Right lobe of liver (tissue), 6 donors: ENCODE data around the gene DIS3L2. TPM values are rescaled to one million over a fixed set of nuclear protein-coding genes. Genes with fewer than 3 reads are reported as not detected.

Experiments
- ATAC-seq, 4 donors: fragments of 200-7000 bp; cut with Tn5 transposase; one replicate each; pipeline ENCODE4 v1.9.1; 2020; ENCODE audit warnings: mild to moderate bottlenecking in 4 of 4, moderate library complexity in 4 of 4
- DNase-seq, 3 donors: peaks; one replicate each; pipeline ENCODE4 v3.0.0-alpha.2; 2020
- H3K27ac ChIP-seq, 3 donors: fragments of 200-600 bp; one replicate each; pipeline ENCODE4 v1.8.0; 2022
- H3K27me3 ChIP-seq, 2 donors: fragments of 200-600 bp; one replicate each; pipeline ENCODE4 v1.8.0; 2022
- H3K36me3 ChIP-seq, 4 donors: fragments of 200-600 bp; sonication (generic) in 1 of 4; one replicate each; pipeline versions ENCODE4 v1.5.1 to v1.8.0; 2017 to 2022; ENCODE audit warnings: control low read depth in 1 of 4
- H3K4me1 ChIP-seq, 4 donors: fragments of 200-600 bp; sonication (generic) in 1 of 4; one replicate each; pipeline versions ENCODE4 v1.5.1 to v1.8.0; 2017 to 2022; ENCODE audit warnings: control low read depth in 1 of 4
- H3K4me3 ChIP-seq, 3 donors: fragments of 200-600 bp; one replicate each; pipeline ENCODE4 v1.8.0; 2022
- H3K9me3 ChIP-seq, 4 donors: fragments of 200-600 bp; sonication (generic) in 1 of 4; one replicate each; pipeline versions ENCODE4 v1.5.1 to v1.8.0; 2017 to 2022; ENCODE audit warnings: control low read depth in 1 of 4
- POLR2A ChIP-seq: fragments of 450-650 bp; IDR thresholded peaks from one replicate; pipeline ENCODE4 v1.6.1; 2017; ENCODE audit warnings: antibody characterized with exemption, mild to moderate bottlenecking
- WGBS: methylation state at CpG from one replicate; pipeline ENCODE4 v1.1.6; 2018; ENCODE audit warnings: low coverage, low lambda C conversion rate; ENCODE audit not compliant: insufficient coverage; ENCODE audit errors: missing lambda C conversion rate; 5-methylcytosine and 5-hydroxymethylcytosine counted together
- intact Hi-C, 2 donors: fragments of 100-400 bp; cut with DNase I; formaldehyde crosslinking; loops; one replicate each; pipeline versions ENCODE4 v1.11.2 to v1.14.1; 2022
- total RNA-seq, 6 experiments: library from RNA; depleted of rRNA in 2 of 6; stranded (reverse); fragments of >200 nt in 2 of 6; fragmentation: NEBNext Ultra II Directional in 3 of 6; extraction: Animal tissue kit (Norgen Biotek cat#: 25700) in 3 of 6; gene quantifications; one replicate each; pipeline versions ENCODE4 v1.1.0 to v1.2.4, GENCODE V29; 2016 to 2023
- TF ChIP-seq, protein P1 (sequence below), 4 donors: fragments of 200-600 bp in 3 of 4; fragments of 450-650 bp in 1 of 4; IDR thresholded peaks; one replicate each; pipeline versions ENCODE4 v1.5.1 to v1.8.0; 2016 to 2022; ENCODE audit warnings: antibody characterized with exemption in 4 of 4, mild to moderate bottlenecking in 2 of 4
- donor health status: DM: no; HTN: yes; CAD: no.
- donor health status: DM: no; HTN: no; CAD: no.
- donor health status: DM: no; HTN: no; CAD: no.
- donor health status: DM: no; HTN: yes; CAD: no.
- donor health status: DM: no; HTN: yes; CAD: no.

The DIS3L2 gene
- total RNA-seq, 6 experiments from 2014 or later = 8.1 to 22.3 (median 16.7) TPM

- Histone ChIP-seq H3K4me3 (no peak overlapping the region), H3K36me3 (no peaks in the 10 kb centered on the region), H3K4me1 (no peaks in the 10 kb centered on the region), H3K27ac (no peak overlapping the region), H3K9me3 (no peaks in the 10 kb centered on the region), H3K27me3 (no peaks in the 10 kb centered on the region)
- intact Hi-C loops = no loop called here
- WGBS = 76% methylated on average over 3 of the region's 3 CpGs
- DNase-seq = no peak
- TF ChIP-seq, protein P1, sequence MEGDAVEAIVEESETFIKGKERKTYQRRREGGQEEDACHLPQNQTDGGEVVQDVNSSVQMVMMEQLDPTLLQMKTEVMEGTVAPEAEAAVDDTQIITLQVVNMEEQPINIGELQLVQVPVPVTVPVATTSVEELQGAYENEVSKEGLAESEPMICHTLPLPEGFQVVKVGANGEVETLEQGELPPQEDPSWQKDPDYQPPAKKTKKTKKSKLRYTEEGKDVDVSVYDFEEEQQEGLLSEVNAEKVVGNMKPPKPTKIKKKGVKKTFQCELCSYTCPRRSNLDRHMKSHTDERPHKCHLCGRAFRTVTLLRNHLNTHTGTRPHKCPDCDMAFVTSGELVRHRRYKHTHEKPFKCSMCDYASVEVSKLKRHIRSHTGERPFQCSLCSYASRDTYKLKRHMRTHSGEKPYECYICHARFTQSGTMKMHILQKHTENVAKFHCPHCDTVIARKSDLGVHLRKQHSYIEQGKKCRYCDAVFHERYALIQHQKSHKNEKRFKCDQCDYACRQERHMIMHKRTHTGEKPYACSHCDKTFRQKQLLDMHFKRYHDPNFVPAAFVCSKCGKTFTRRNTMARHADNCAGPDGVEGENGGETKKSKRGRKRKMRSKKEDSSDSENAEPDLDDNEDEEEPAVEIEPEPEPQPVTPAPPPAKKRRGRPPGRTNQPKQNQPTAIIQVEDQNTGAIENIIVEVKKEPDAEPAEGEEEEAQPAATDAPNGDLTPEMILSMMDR (IDR thresholded peaks at IDR 0.05) = no peak
- no peak for TF ChIP-seq POLR2A
- no peak for ATAC-seq
These were observed 30.2 kb downstream of the DIS3L2 start for GRCh38 chr2:231991664-231992063.

GRCh38 chr2:231992888-231993287, 31.4 kb downstream of the DIS3L2 start:
- Histone ChIP-seq H3K9me3 (no peaks in the 10 kb centered on the region), H3K27me3 (no peaks in the 10 kb centered on the region), H3K4me1 (no peaks in the 10 kb centered on the region), H3K36me3 (no peaks in the 10 kb centered on the region), H3K4me3 (no peak overlapping the region), H3K27ac (no peak overlapping the region)
- DNase-seq (no peak), ATAC-seq (no peak)
- 67% methylated on average over 4 of the region's 5 CpGs for WGBS
- TF ChIP-seq, protein P1 (IDR thresholded peaks at IDR 0.05) = no peak
- no peak for TF ChIP-seq POLR2A
- intact Hi-C loops = no loop called here

DNA sequence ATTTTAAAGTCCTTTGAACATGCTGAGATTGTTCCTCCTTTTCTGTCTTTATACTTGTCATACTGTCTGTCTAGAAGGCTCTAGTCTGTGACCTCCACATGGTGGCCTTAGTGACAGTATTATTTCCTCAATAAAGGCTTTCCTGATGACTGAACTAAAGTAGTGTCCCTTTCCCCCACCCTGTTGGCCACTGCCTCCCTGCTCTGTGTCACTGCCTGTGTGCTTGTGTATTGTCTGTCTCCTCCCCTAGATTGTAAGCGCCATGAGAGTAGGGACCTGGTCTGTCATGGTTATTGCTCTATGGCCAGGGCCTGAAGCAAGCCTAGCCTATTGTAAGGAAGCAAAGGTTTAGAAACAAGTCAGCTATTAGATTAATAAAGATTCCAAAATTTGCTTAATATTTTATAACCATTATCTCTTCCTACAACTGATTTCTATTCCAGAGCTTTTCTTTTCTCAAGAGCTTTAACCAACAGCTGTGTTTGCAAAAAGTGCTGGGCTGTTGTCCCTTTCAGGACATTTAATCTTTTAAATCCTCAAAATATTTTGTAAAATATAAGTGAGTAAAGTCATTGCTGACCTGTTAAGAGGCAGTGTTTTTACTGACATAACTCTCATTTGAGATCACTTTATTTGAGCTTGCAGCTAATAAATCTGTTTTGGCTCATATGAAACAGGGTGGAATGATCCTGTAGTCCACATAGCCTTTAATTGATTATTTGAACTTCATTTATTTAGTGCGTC, 35.5 kb downstream of the DIS3L2 start:
- H3K4me1 ChIP-seq = no peaks in the 10 kb centered on the region
- H3K9me3 ChIP-seq = no peaks in the 10 kb centered on the region
- H3K36me3 ChIP-seq = no peaks in the 10 kb centered on the region
- WGBS = 31% methylated on average over 1 of the region's 2 CpGs
- DNase-seq = no peak
- TF ChIP-seq, protein P1 (IDR thresholded peaks at IDR 0.05) = no peak
- TF ChIP-seq POLR2A = no peak
- no peak overlapping the region for H3K4me3 ChIP-seq
- no peak for ATAC-seq
- no peak overlapping the region for H3K27ac ChIP-seq
- H3K27me3 ChIP-seq = no peaks in the 10 kb centered on the region
- intact Hi-C loops = no loop called here

GRCh38 chr2:231998046-231998445, 36.5 kb downstream of the DIS3L2 start:
- no peaks in the 10 kb centered on the region for H3K36me3 ChIP-seq
- no peak for TF ChIP-seq POLR2A
- TF ChIP-seq, protein P1 (IDR thresholded peaks at IDR 0.05) = no peak
- DNase-seq (no peak), ATAC-seq (no peak)
- H3K4me3 ChIP-seq = no peak overlapping the region
- intact Hi-C loops = no loop called here
- H3K9me3 ChIP-seq = no peaks in the 10 kb centered on the region
- no peaks in the 10 kb centered on the region for H3K27me3 ChIP-seq
- H3K27ac ChIP-seq = no peak overlapping the region
- H3K4me1 ChIP-seq = no peaks in the 10 kb centered on the region
